ENCODE data around the gene ATM. TPM values are rescaled to one million over a fixed set of nuclear protein-coding genes. Genes with fewer than 3 reads are reported as not detected.

ATM gene
- total RNA-seq, 1 donor from 2014 or later, result 51.2 TPM

GRCh38 chr11:108338750-108339149 lies 115.9 kb downstream of the ATM start:
- no peak overlapping the region for H3K27ac Mint-ChIP-seq (ENCODE audit: unreplicated experiment)
- H3K27me3 Mint-ChIP-seq (ENCODE audit: low read depth, unreplicated experiment), result no peaks in the 10 kb centered on the region
- H4K20me1 ChIP-seq (ENCODE audit: insufficient read depth, low read length), result no peaks in the 10 kb centered on the region
- H3K27ac ChIP-seq (ENCODE audit: low read depth, low read length), result no peak overlapping the region
- no peak overlapping the region for H3K4me3 Mint-ChIP-seq (ENCODE audit: unreplicated experiment)
- peaks cover 21% of the 10 kb centered on the region for H3K36me3 ChIP-seq (ENCODE audit: insufficient read depth, low read length)
- H3K9ac ChIP-seq (ENCODE audit: low read length), result no peak overlapping the region
- H3K4me1 Mint-ChIP-seq (ENCODE audit: low read depth, unreplicated experiment), result no peaks in the 10 kb centered on the region
- H3K9me3 ChIP-seq (ENCODE audit: insufficient read depth, low read depth, low read length), result no peaks in the 10 kb centered on the region
- no peaks in the 10 kb centered on the region for H3K79me2 ChIP-seq (ENCODE audit: insufficient read depth, low read length)
- no peak overlapping the region for H2AFZ ChIP-seq (ENCODE audit: low read depth, low read length)
- H3K9me3 Mint-ChIP-seq (ENCODE audit: unreplicated experiment), result no peaks in the 10 kb centered on the region
- TF ChIP-seq EZH2 (IDR thresholded peaks at IDR 0.05; ENCODE audit: insufficient read depth, low read length), result no peak
- TF ChIP-seq, protein P1, sequence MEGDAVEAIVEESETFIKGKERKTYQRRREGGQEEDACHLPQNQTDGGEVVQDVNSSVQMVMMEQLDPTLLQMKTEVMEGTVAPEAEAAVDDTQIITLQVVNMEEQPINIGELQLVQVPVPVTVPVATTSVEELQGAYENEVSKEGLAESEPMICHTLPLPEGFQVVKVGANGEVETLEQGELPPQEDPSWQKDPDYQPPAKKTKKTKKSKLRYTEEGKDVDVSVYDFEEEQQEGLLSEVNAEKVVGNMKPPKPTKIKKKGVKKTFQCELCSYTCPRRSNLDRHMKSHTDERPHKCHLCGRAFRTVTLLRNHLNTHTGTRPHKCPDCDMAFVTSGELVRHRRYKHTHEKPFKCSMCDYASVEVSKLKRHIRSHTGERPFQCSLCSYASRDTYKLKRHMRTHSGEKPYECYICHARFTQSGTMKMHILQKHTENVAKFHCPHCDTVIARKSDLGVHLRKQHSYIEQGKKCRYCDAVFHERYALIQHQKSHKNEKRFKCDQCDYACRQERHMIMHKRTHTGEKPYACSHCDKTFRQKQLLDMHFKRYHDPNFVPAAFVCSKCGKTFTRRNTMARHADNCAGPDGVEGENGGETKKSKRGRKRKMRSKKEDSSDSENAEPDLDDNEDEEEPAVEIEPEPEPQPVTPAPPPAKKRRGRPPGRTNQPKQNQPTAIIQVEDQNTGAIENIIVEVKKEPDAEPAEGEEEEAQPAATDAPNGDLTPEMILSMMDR (IDR thresholded peaks at IDR 0.05; ENCODE audit: insufficient read depth, low read depth, low read length), result no peak
- DNase-seq (ENCODE audit: low read depth), result no peak
- H3K4me3 ChIP-seq (ENCODE audit: insufficient read depth, low read depth, low read length), result no peak overlapping the region
- no peak for FAIRE-seq
- no peak overlapping the region for H3K4me2 ChIP-seq (ENCODE audit: low read length)
- no peaks in the 10 kb centered on the region for H3K4me1 ChIP-seq (ENCODE audit: insufficient read depth, low read length)
- H3K36me3 Mint-ChIP-seq (ENCODE audit: low read depth, unreplicated experiment), result no peaks in the 10 kb centered on the region
- H3K27me3 ChIP-seq (ENCODE audit: insufficient read depth, low read length), result no peaks in the 10 kb centered on the region

GRCh38 chr11:108340973-108341372 lies 118.1 kb downstream of the ATM start:
- Histone ChIP-seq H2AFZ (ENCODE audit: low read depth, low read length) (no peak overlapping the region), H3K27me3 (ENCODE audit: insufficient read depth, low read length) (no peaks in the 10 kb centered on the region), H3K79me2 (ENCODE audit: insufficient read depth, low read length) (no peaks in the 10 kb centered on the region), H3K4me2 (ENCODE audit: low read length) (no peak overlapping the region), H3K9ac (ENCODE audit: low read length) (no peak overlapping the region), H4K20me1 (ENCODE audit: insufficient read depth, low read length) (no peaks in the 10 kb centered on the region), H3K9me3 (ENCODE audit: insufficient read depth, low read depth, low read length) (no peaks in the 10 kb centered on the region), H3K27ac (ENCODE audit: low read depth, low read length) (no peak overlapping the region), H3K4me1 (ENCODE audit: insufficient read depth, low read length) (no peaks in the 10 kb centered on the region), H3K4me3 (ENCODE audit: insufficient read depth, low read depth, low read length) (no peak overlapping the region), H3K36me3 (ENCODE audit: insufficient read depth, low read length) (peaks cover 5% of the 10 kb centered on the region)
- no peak for FAIRE-seq
- H3K27me3 Mint-ChIP-seq (ENCODE audit: low read depth, unreplicated experiment), result no peaks in the 10 kb centered on the region
- no peaks in the 10 kb centered on the region for H3K36me3 Mint-ChIP-seq (ENCODE audit: low read depth, unreplicated experiment)
- no peaks in the 10 kb centered on the region for H3K4me1 Mint-ChIP-seq (ENCODE audit: low read depth, unreplicated experiment)
- TF ChIP-seq EZH2 (IDR thresholded peaks at IDR 0.05; ENCODE audit: insufficient read depth, low read length), result no peak
- TF ChIP-seq, protein P1 (IDR thresholded peaks at IDR 0.05; ENCODE audit: insufficient read depth, low read depth, low read length), result no peak
- no peak overlapping the region for H3K4me3 Mint-ChIP-seq (ENCODE audit: unreplicated experiment)
- DNase-seq (ENCODE audit: low read depth), result no peak
- H3K9me3 Mint-ChIP-seq (ENCODE audit: unreplicated experiment), result no peaks in the 10 kb centered on the region
- H3K27ac Mint-ChIP-seq (ENCODE audit: unreplicated experiment), result no peak overlapping the region

- Mint-ChIP-seq H3K27ac (ENCODE audit: unreplicated experiment) (no peak overlapping the region), H3K9me3 (ENCODE audit: unreplicated experiment) (no peaks in the 10 kb centered on the region), H3K27me3 (ENCODE audit: low read depth, unreplicated experiment) (no peaks in the 10 kb centered on the region), H3K36me3 (ENCODE audit: low read depth, unreplicated experiment) (no peaks in the 10 kb centered on the region), H3K4me3 (ENCODE audit: unreplicated experiment) (no peak overlapping the region), H3K4me1 (ENCODE audit: low read depth, unreplicated experiment) (no peaks in the 10 kb centered on the region)
- no peaks in the 10 kb centered on the region for H3K9me3 ChIP-seq (ENCODE audit: insufficient read depth, low read depth, low read length)
- H3K4me2 ChIP-seq (ENCODE audit: low read length), result no peak overlapping the region
- no peaks in the 10 kb centered on the region for H3K27me3 ChIP-seq (ENCODE audit: insufficient read depth, low read length)
- H3K36me3 ChIP-seq (ENCODE audit: insufficient read depth, low read length), result no peaks in the 10 kb centered on the region
- H3K27ac ChIP-seq (ENCODE audit: low read depth, low read length), result no peak overlapping the region
- H3K9ac ChIP-seq (ENCODE audit: low read length), result no peak overlapping the region
- DNase-seq (ENCODE audit: low read depth) (no peak), FAIRE-seq (no peak)
- H3K4me3 ChIP-seq (ENCODE audit: insufficient read depth, low read depth, low read length), result no peak overlapping the region
- H3K4me1 ChIP-seq (ENCODE audit: insufficient read depth, low read length), result no peaks in the 10 kb centered on the region
- H2AFZ ChIP-seq (ENCODE audit: low read depth, low read length), result no peak overlapping the region
- H3K79me2 ChIP-seq (ENCODE audit: insufficient read depth, low read length), result no peaks in the 10 kb centered on the region
- no peaks in the 10 kb centered on the region for H4K20me1 ChIP-seq (ENCODE audit: insufficient read depth, low read length)
- TF ChIP-seq EZH2 (IDR thresholded peaks at IDR 0.05; ENCODE audit: insufficient read depth, low read length), result no peak
- TF ChIP-seq, protein P1 (IDR thresholded peaks at IDR 0.05; ENCODE audit: insufficient read depth, low read depth, low read length), result no peak
Observed at GRCh38 chr11:108341654-108342053, 118.8 kb downstream of the ATM start.
